Liver (tissue), 9 donors: ENCODE results near the gene NOS1AP. TPM values are rescaled to one million over a fixed set of nuclear protein-coding genes. Genes with fewer than 3 reads are reported as not detected.

Experiments used
- DNase-seq: peaks from one replicate; pipeline ENCODE4 v3.0.0-alpha.2; 2017; ENCODE audit warnings: low spot score
- H3K27ac ChIP-seq, 2 donors: one replicate each; pipeline ENCODE4 v1.7.0; 2013; ENCODE audit warnings: inconsistent platforms in 2 of 2, low read length in 2 of 2, control low read depth in 1 of 2, low read depth in 1 of 2, mild to moderate bottlenecking in 1 of 2
- H3K27me3 ChIP-seq, 4 donors: one replicate each; pipeline versions ENCODE4 v1.6.1 to v1.7.0; 2013; ENCODE audit warnings: low read length in 3 of 4, inconsistent platforms in 1 of 4, mild to moderate bottlenecking in 1 of 4, moderate library complexity in 1 of 4; ENCODE audit not compliant: control insufficient read depth in 4 of 4, insufficient read depth in 4 of 4
- H3K36me3 ChIP-seq, 4 donors: one replicate each; pipeline versions ENCODE4 v1.6.1 to v1.7.0; 2013; ENCODE audit warnings: low read length in 3 of 4, mild to moderate bottlenecking in 3 of 4, low read depth in 1 of 4, moderate library complexity in 1 of 4; ENCODE audit not compliant: control insufficient read depth in 4 of 4, insufficient read depth in 3 of 4
- H3K4me1 ChIP-seq, 4 donors: one replicate each; pipeline versions ENCODE4 v1.6.1 to v1.7.0; 2013; ENCODE audit warnings: low read length in 3 of 4, mild to moderate bottlenecking in 3 of 4, moderate library complexity in 1 of 4; ENCODE audit not compliant: control insufficient read depth in 4 of 4, insufficient read depth in 4 of 4
- H3K4me3 ChIP-seq, 3 donors: one replicate each; pipeline versions ENCODE4 v1.6.1 to v1.7.0; 2013; ENCODE audit warnings: low read length in 3 of 3, control low read depth in 1 of 3, low read depth in 1 of 3, mild to moderate bottlenecking in 1 of 3
- H3K9ac ChIP-seq, 2 donors: one replicate each; pipeline ENCODE4 v1.7.0; 2013; ENCODE audit warnings: low read length in 2 of 2, mild to moderate bottlenecking in 2 of 2, moderate library complexity in 2 of 2, control low read depth in 1 of 2, low read depth in 1 of 2
- H3K9me3 ChIP-seq, 4 donors: one replicate each; pipeline versions ENCODE4 v1.6.1 to v1.7.0; 2013; ENCODE audit warnings: low read length in 3 of 4; ENCODE audit not compliant: control insufficient read depth in 4 of 4
- ATF3 ChIP-seq: IDR thresholded peaks from 2 replicates; pipeline ENCODE4 v1.6.1; 2016; ENCODE audit warnings: antibody characterized with exemption
- CTCF ChIP-seq: fragments of 150-350 bp; IDR thresholded peaks from 2 replicates; pipeline ENCODE4 v1.5.1; 2017; ENCODE audit warnings: improper control_type of control experiment, low read depth, low read length; ENCODE audit not compliant: missing input control
- EGR1 ChIP-seq, 2 donors: IDR thresholded peaks; 2 replicates each; pipeline ENCODE4 v1.6.1; 2016 to 2018; ENCODE audit warnings: antibody characterized with exemption in 2 of 2, low read depth in 2 of 2
- FOXA1 ChIP-seq: IDR thresholded peaks from 2 replicates; pipeline ENCODE4 v1.6.1; 2016; ENCODE audit warnings: antibody characterized with exemption
- FOXA2 ChIP-seq: IDR thresholded peaks from 2 replicates; pipeline ENCODE4 v1.6.1; 2016; ENCODE audit warnings: antibody characterized with exemption
- GABPA ChIP-seq, 2 donors: IDR thresholded peaks in 1 of 2; conservative IDR thresholded peaks in 1 of 2; 2 replicates each; pipeline ENCODE4 v1.6.1; 2016; ENCODE audit warnings: antibody characterized with exemption in 2 of 2, mild to moderate bottlenecking in 1 of 2, moderate library complexity in 1 of 2
- HNF4A ChIP-seq, 2 donors: conservative IDR thresholded peaks; 2 replicates each; pipeline ENCODE4 v1.6.1; 2016; ENCODE audit warnings: antibody characterized with exemption in 2 of 2, mild to moderate bottlenecking in 2 of 2
- HNF4G ChIP-seq: IDR thresholded peaks from 2 replicates; pipeline ENCODE4 v1.6.1; 2016; ENCODE audit warnings: antibody characterized with exemption
- JUND ChIP-seq, 2 donors: IDR thresholded peaks; 2 replicates each; pipeline ENCODE4 v1.6.1; 2016; ENCODE audit warnings: antibody characterized with exemption in 2 of 2
- MAX ChIP-seq: IDR thresholded peaks from 2 replicates; pipeline ENCODE4 v1.6.1; 2016; ENCODE audit warnings: antibody characterized with exemption
- NR2F2 ChIP-seq: IDR thresholded peaks from 2 replicates; pipeline ENCODE4 v1.6.1; 2016; ENCODE audit warnings: antibody characterized with exemption
- RAD21 ChIP-seq, 2 donors: IDR thresholded peaks; 2 replicates each; pipeline ENCODE4 v1.6.1; 2016; ENCODE audit warnings: antibody characterized with exemption in 2 of 2, mild to moderate bottlenecking in 2 of 2
- REST ChIP-seq: IDR thresholded peaks from 2 replicates; pipeline ENCODE4 v1.6.1; 2016; ENCODE audit warnings: antibody characterized with exemption, mild to moderate bottlenecking
- RXRA ChIP-seq, 2 donors: IDR thresholded peaks; 2 replicates each; pipeline ENCODE4 v1.6.1; 2017 to 2018; ENCODE audit warnings: antibody characterized with exemption in 2 of 2, mild to moderate bottlenecking in 1 of 2
- SP1 ChIP-seq: IDR thresholded peaks from 2 replicates; pipeline ENCODE4 v1.6.1; 2018; ENCODE audit warnings: antibody characterized with exemption, mild to moderate bottlenecking
- TAF1 ChIP-seq: conservative IDR thresholded peaks from 2 replicates; pipeline ENCODE4 v1.6.1; 2016; ENCODE audit warnings: antibody characterized with exemption, mild to moderate bottlenecking
- YY1 ChIP-seq: IDR thresholded peaks from 2 replicates; pipeline ENCODE4 v1.6.1; 2016; ENCODE audit warnings: antibody characterized with exemption, mild to moderate bottlenecking
- ZBTB33 ChIP-seq: IDR thresholded peaks from 2 replicates; pipeline ENCODE4 v1.6.1; 2016; ENCODE audit warnings: antibody characterized with exemption
- WGBS: extraction: QIAGEN DNeasy Blood & Tissue Kit; methylation state at CpG from one replicate; pipeline ENCODE4 v1.1.7; 2013; 5-methylcytosine and 5-hydroxymethylcytosine counted together
- polyA plus RNA-seq, 2 donors: library from polyadenylated mRNA; stranded (reverse) in 1 of 2; unstranded in 1 of 2; fragments of 200-250 nt in 1 of 2; fragments of >200 nt in 1 of 2; fragmentation: Nextera tagmentation in 1 of 2; extraction: Ambion mirVana in 1 of 2; gene quantifications; one replicate each; pipeline versions ENCODE4 v1.2.1 to v1.2.3, GENCODE V29; 2013 to 2015
- total RNA-seq, 2 donors: library from RNA; depleted of rRNA; stranded (reverse); fragments of >200 nt; gene quantifications; one replicate each; pipeline ENCODE4 v1.2.3, GENCODE V29; 2014
- donor health status: healthy.
- donor health status: healthy.
- donor health status: healthy.
- donor health status: healthy.
- donor health status: healthy.

Gene NOS1AP
- total and polyA plus RNA-seq, 4 donors, result 1.4 to 13.0 (median 4.5) TPM

GRCh38 chr1:162381383-162381782, 311.9 kb downstream of the NOS1AP start, which contains the start of gene C1orf226 (continued):
- TF ChIP-seq MAX, result no peak
- TF ChIP-seq FOXA1, result no peak
- TF ChIP-seq CTCF, result no peak
- TF ChIP-seq JUND (IDR thresholded peaks at IDR 0.05), result no peak
- no peak for TF ChIP-seq GABPA (IDR thresholded peaks at IDR 0.05 in 1 of 2, conservative IDR thresholded peaks at IDR 0.05 in 1 of 2)
- TF ChIP-seq HNF4G, result no peak

- WGBS, result 86% methylated on average over 13 of the region's 13 CpGs
- H3K4me1 ChIP-seq, result peaks cover 0 to 1% (median 0%) of the 10 kb centered on the region in 4 donors
- TF ChIP-seq CTCF, result no peak
- TF ChIP-seq RAD21 (IDR thresholded peaks at IDR 0.05), result no peak
- TF ChIP-seq HNF4A (conservative IDR thresholded peaks at IDR 0.05), result peak; percentile 49 to 50
- peak; percentile 78 for TF ChIP-seq SP1
- no peak for TF ChIP-seq MAX
- TF ChIP-seq TAF1, result no peak
- no peak for TF ChIP-seq FOXA1
- TF ChIP-seq ATF3, result peak; percentile 66
- peak; percentile 74 to 80 for TF ChIP-seq RXRA (IDR thresholded peaks at IDR 0.05)
- TF ChIP-seq ZBTB33, result no peak
- TF ChIP-seq GABPA (IDR thresholded peaks at IDR 0.05 in 1 of 2, conservative IDR thresholded peaks at IDR 0.05 in 1 of 2), result no peak
- TF ChIP-seq FOXA2, result no peak
- peak; percentile 18 for TF ChIP-seq YY1
- no peak for TF ChIP-seq REST
- TF ChIP-seq HNF4G, result no peak
- no peak for TF ChIP-seq JUND (IDR thresholded peaks at IDR 0.05)
- TF ChIP-seq EGR1 (IDR thresholded peaks at IDR 0.05; ENCODE audit: low read depth in 2 of 2), result no peak
- no peak for TF ChIP-seq NR2F2
- H3K9ac ChIP-seq, result no peak overlapping the region
- H3K27ac ChIP-seq, result no peak overlapping the region
- H3K9me3 ChIP-seq, result no peaks in the 10 kb centered on the region
- peak; percentile 26 for DNase-seq
- H3K27me3 ChIP-seq, result no peaks in the 10 kb centered on the region
- no peak overlapping the region for H3K4me3 ChIP-seq
- peaks cover 0 to 13% (median 10%) of the 10 kb centered on the region in 4 donors for H3K36me3 ChIP-seq
These were observed 312.7 kb downstream of the NOS1AP start for GRCh38 chr1:162381941-162382750.
